ENCODE results near the gene ZNF90. TPM values are rescaled to one million over a fixed set of nuclear protein-coding genes. Genes with fewer than 3 reads are reported as not detected.
A peak's percentile ranks its signal among the peaks of the same experiment; 100 is the strongest.
"Not testable (repeated sequence)": the region's sequence is repeated elsewhere in the genome, so short reads cannot be mapped to it uniquely, and the experiment has no call there.

Gene ZNF90
- total RNA-seq, 1 donor from 2014 or later: 5.5 TPM

DNA sequence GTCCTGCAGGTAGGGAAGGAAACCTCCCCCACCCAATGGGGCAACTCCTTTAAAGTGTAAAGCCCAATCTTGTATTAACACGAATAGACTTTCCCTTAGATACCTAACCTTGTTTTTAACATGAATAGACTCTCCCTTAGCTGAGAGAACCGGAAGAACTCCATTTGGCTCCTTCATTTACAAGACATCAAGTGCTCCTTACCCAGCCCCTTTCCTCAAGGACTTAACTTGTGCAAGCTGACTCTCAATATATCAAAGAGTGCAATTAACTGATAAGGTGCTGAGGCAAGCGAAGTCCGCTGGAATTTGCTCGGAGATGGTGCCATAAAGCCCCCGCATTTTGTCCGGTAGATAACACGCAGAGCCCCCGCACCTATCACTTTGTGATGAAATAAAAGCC, 9.9 kb upstream of the ZNF90 start:
- Histone ChIP-seq H3K27me3 (ENCODE audit: low read depth) (no peaks in the 10 kb centered on the region), H3K9me3 (no peaks in the 10 kb centered on the region), H3K4me1 (no peaks in the 10 kb centered on the region), H3K36me3 (no peaks in the 10 kb centered on the region), H3K27ac (no peak overlapping the region), H3K4me3 (no peak overlapping the region)
- TF ChIP-seq, protein P1, sequence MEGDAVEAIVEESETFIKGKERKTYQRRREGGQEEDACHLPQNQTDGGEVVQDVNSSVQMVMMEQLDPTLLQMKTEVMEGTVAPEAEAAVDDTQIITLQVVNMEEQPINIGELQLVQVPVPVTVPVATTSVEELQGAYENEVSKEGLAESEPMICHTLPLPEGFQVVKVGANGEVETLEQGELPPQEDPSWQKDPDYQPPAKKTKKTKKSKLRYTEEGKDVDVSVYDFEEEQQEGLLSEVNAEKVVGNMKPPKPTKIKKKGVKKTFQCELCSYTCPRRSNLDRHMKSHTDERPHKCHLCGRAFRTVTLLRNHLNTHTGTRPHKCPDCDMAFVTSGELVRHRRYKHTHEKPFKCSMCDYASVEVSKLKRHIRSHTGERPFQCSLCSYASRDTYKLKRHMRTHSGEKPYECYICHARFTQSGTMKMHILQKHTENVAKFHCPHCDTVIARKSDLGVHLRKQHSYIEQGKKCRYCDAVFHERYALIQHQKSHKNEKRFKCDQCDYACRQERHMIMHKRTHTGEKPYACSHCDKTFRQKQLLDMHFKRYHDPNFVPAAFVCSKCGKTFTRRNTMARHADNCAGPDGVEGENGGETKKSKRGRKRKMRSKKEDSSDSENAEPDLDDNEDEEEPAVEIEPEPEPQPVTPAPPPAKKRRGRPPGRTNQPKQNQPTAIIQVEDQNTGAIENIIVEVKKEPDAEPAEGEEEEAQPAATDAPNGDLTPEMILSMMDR (IDR thresholded peaks at IDR 0.05): no peak
- peak in 1 of 2 donors; percentile 76 for ATAC-seq
- intact Hi-C loops (cut with DNase I): no loop called here
- no peak for DNase-seq

DNA sequence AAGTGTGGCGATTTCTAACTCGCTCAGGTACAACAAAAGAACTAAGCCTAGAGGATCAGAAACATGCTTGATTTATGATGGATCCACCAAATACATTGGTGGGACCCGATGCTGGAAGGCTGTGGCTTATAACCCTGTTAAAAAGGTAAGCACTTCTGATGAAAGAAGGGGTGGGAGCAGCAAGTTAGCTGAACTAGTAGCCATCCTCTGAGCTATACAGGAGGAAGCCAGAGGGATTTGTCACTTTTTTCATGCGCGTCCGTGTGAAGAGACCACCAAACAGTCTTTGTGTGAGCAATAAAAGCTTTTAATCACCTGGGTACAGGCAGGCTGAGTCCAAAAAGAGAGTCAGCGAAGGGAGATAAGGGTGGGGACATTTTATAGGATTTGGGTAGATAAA, 9.2 kb upstream of the ZNF90 start:
- H3K4me3 ChIP-seq; H3K4me1 ChIP-seq; H3K27me3 ChIP-seq (ENCODE audit: low read depth); H3K27ac ChIP-seq; DNase-seq; intact Hi-C loops (cut with DNase I); H3K36me3 ChIP-seq; ATAC-seq; H3K9me3 ChIP-seq: not testable (repeated sequence)

DNA sequence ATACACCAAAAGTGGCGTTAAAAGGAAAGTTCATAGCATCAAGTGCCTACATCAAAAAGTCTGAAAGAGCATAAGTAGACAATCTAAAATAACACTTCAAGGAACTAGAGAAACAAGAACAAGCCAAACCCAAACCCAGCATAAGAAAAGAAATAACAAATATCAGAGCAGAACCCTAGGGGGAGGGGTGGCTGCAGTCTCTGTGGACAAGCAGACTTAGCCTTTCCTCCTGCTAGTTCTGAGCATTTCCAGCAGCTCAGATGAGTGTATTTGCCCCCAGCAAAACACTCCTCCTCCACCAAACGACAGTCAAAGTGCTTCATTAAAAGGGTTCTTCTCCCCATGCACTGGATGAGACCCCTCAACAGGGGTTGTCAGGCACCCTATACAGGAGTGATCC, 7.1 kb upstream of the ZNF90 start:
- H3K9me3 ChIP-seq: no peaks in the 10 kb centered on the region
- intact Hi-C loops (cut with DNase I): no loop called here

DNA sequence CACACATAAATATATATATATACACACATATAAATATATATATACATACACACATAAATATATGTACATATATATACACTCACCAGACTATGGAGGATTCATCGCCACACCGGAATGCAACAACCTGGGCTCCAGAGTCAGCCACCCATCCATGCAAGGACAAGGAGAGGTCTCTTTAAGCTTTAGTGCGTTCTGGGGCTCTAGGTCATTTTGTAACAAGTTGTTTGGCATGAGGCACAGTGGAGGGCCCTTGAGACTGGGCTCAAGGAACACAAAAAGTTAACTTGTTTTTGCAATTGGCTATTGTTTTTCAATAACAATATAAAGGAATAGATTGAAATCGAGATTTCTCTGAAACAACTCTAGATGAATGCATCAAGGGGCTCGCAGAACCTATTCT, 4.9 kb upstream of the ZNF90 start:
- no peaks in the 10 kb centered on the region for H3K36me3 ChIP-seq
- ATAC-seq (no peak), DNase-seq (no peak)
- H3K9me3 ChIP-seq: no peaks in the 10 kb centered on the region
- TF ChIP-seq, protein P1 (IDR thresholded peaks at IDR 0.05): no peak
- no peak overlapping the region for H3K4me3 ChIP-seq
- intact Hi-C loops (cut with DNase I): no loop called here
- no peak overlapping the region for H3K27ac ChIP-seq
- H3K27me3 ChIP-seq (ENCODE audit: low read depth): no peaks in the 10 kb centered on the region
- H3K4me1 ChIP-seq: no peaks in the 10 kb centered on the region

More for the DNA sequence above, 7.1 kb upstream of the ZNF90 start:
- H3K27me3 ChIP-seq (ENCODE audit: low read depth): no peaks in the 10 kb centered on the region
- no peaks in the 10 kb centered on the region for H3K4me1 ChIP-seq
- no peaks in the 10 kb centered on the region for H3K36me3 ChIP-seq
- no peak overlapping the region for H3K27ac ChIP-seq
- TF ChIP-seq, protein P1 (IDR thresholded peaks at IDR 0.05): no peak
- H3K4me3 ChIP-seq: no peak overlapping the region
- ATAC-seq (no peak), DNase-seq (no peak)

DNA sequence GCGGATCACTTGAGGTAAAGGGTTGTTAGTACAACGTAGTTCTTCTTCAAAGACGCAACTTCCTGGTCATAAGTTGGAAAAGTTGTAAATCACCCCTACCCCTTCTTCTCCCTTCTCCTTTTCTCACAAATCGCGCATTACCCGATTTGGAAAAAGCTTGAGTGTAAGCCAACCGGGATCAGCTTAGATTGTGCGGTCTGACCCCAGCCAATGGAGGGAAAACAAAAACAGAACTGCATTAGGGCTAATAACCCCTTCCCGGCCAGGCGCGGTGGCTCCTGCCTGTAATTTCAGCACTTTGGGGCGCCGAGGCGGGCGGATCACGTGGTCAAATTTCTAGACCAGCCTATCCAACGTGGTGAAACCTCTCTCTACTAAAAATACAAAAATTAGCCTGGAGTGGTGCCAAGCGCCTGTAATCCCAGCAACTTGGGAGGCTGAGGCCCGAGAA, 806 bp downstream of the ZNF90 start:
- peak; percentile 26 to 50 for ATAC-seq
- peak; percentile 49 for DNase-seq
- no peaks in the 10 kb centered on the region for H3K9me3 ChIP-seq
- TF ChIP-seq, protein P1 (IDR thresholded peaks at IDR 0.05): no peak
- H3K4me1 ChIP-seq: no peaks in the 10 kb centered on the region
- intact Hi-C loops (cut with DNase I): no loop called here
- H3K27me3 ChIP-seq (ENCODE audit: low read depth): no peaks in the 10 kb centered on the region
- H3K27ac ChIP-seq: peak overlapping the region; percentile 32
- H3K4me3 ChIP-seq: peak overlapping the region; percentile 60
- H3K36me3 ChIP-seq: no peaks in the 10 kb centered on the region

DNA sequence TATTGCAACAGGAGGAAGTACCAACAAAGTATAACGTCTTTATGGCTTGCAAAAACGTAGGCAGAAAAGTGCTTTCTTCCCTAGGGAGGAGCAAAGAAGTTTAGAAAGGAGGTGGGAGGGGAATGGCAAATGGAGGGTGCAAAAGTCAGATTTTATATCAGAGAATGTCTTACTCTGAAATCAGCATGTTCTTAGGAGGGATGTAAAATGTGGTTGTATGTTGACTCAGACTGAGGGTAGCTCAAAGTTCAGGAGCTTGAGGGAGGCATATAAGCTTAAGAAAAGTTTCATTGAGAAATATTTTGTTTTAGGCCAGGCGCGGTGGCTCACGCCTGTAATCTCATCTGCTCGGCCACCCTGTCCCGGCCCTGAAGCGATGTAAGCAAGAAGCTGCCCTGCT, 1.7 kb downstream of the ZNF90 start:
- TF ChIP-seq, protein P1 (IDR thresholded peaks at IDR 0.05): no peak

More for the DNA sequence above, 1.7 kb downstream of the ZNF90 start:
- intact Hi-C loops (cut with DNase I): no loop called here
- Histone ChIP-seq H3K9me3 (no peaks in the 10 kb centered on the region), H3K27me3 (ENCODE audit: low read depth) (no peaks in the 10 kb centered on the region), H3K27ac (no peak overlapping the region), H3K4me1 (no peaks in the 10 kb centered on the region), H3K36me3 (no peaks in the 10 kb centered on the region), H3K4me3 (peak overlapping the region; percentile 60)
- DNase-seq (no peak), ATAC-seq (no peak)
